ENCODE data around the gene ERRFI1.

Gene ERRFI1

GRCh38 chr1:8047112-8047511 lies 21.0 kb upstream of the ERRFI1 start:
- ATAC-seq (ENCODE audit: insufficient read depth, low read depth) (no peak), DNase-seq (no peak)
- H3K4me1 ChIP-seq (ENCODE audit: insufficient read depth, low read length): no peaks in the 10 kb centered on the region
- no peak for TF ChIP-seq EZH2 (IDR thresholded peaks at IDR 0.05; ENCODE audit: borderline replicate concordance, low read depth, low read length, severe bottlenecking)
- TF ChIP-seq CTCF (IDR thresholded peaks at IDR 0.05; ENCODE audit: borderline replicate concordance, extremely low read depth, low read length, poor library complexity, severe bottlenecking): no peak
- no peak overlapping the region for H3K9ac ChIP-seq (ENCODE audit: low read depth, low read length)
- no peaks in the 10 kb centered on the region for H3K9me3 ChIP-seq (ENCODE audit: insufficient read depth, low read length, severe bottlenecking)
- no peak overlapping the region for H3K4me2 ChIP-seq (ENCODE audit: insufficient read depth, low read length)
- no peaks in the 10 kb centered on the region for H3K27me3 ChIP-seq (ENCODE audit: insufficient read depth, low read length, poor library complexity)
- no peaks in the 10 kb centered on the region for H3K79me2 ChIP-seq (ENCODE audit: insufficient read depth, low read length)
- H3K36me3 ChIP-seq (ENCODE audit: insufficient read depth, low read length): no peaks in the 10 kb centered on the region
- no peaks in the 10 kb centered on the region for H4K20me1 ChIP-seq (ENCODE audit: insufficient read depth, low read length)
- no peak overlapping the region; the same call in 1 of the 2 replicates for H2AFZ ChIP-seq (ENCODE audit: low read depth, low read length)
- no peak overlapping the region for H3K27ac ChIP-seq (ENCODE audit: low read length)
- H3K4me3 ChIP-seq (ENCODE audit: low read depth in 1 of 2, low read length in 2 of 2): no peak overlapping the region

DNA sequence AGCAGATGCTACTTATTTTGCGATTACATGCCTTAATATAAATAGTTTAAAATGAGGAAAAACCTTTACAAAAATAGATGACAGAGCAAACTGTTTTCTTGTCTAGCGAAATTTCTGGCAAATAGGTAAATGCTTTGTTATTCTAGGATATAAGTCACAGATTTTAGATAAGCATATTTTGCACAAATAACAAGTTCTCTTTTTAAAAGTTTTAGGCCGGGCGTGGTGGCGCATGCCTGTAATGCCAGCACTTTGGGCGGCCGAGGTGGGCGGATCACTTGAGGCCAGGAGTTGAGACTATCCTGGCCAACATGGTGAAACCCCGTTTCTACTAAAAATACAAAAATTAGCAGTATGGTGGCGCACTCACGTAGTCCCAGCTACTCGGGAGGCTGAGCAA lies 20.3 kb upstream of the ERRFI1 start:
- no peak overlapping the region for H3K9ac ChIP-seq (ENCODE audit: low read depth, low read length)
- H3K27ac ChIP-seq (ENCODE audit: low read length): no peak overlapping the region
- no peaks in the 10 kb centered on the region for H3K36me3 ChIP-seq (ENCODE audit: insufficient read depth, low read length)
- H4K20me1 ChIP-seq (ENCODE audit: insufficient read depth, low read length): no peaks in the 10 kb centered on the region
- TF ChIP-seq EZH2 (IDR thresholded peaks at IDR 0.05; ENCODE audit: borderline replicate concordance, low read depth, low read length, severe bottlenecking) (no peak), CTCF (IDR thresholded peaks at IDR 0.05; ENCODE audit: borderline replicate concordance, extremely low read depth, low read length, poor library complexity, severe bottlenecking) (no peak)
- no peak overlapping the region for H3K4me2 ChIP-seq (ENCODE audit: insufficient read depth, low read length)
- H3K79me2 ChIP-seq (ENCODE audit: insufficient read depth, low read length): no peaks in the 10 kb centered on the region
- no peak overlapping the region for H2AFZ ChIP-seq (ENCODE audit: low read depth, low read length)
- no peak overlapping the region for H3K4me3 ChIP-seq (ENCODE audit: low read depth in 1 of 2, low read length in 2 of 2)
- no peaks in the 10 kb centered on the region for H3K4me1 ChIP-seq (ENCODE audit: insufficient read depth, low read length)
- ATAC-seq (ENCODE audit: insufficient read depth, low read depth): no peak
- H3K27me3 ChIP-seq (ENCODE audit: insufficient read depth, low read length, poor library complexity): no peaks in the 10 kb centered on the region
- DNase-seq: no peak
- no peaks in the 10 kb centered on the region for H3K9me3 ChIP-seq (ENCODE audit: insufficient read depth, low read length, severe bottlenecking)

DNA sequence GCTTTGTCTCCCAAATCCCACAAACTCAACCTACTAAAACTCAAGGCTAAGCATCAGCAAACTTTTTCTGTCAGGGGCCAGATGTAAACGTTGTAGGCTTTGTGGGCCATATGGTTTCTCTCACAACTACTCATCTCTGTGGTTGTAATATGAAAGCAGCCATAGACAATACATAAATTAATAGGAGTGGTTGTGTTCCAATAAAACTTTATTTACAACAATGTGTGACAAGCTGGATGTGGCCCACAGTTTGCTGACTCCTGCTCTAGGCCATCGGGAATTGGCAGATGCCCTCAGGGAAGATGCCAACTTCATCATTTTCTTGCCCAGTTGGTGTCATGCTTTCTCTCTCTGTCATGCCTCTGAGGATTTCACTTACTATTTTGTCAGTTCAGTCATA lies 17.5 kb upstream of the ERRFI1 start:
- Histone ChIP-seq H3K36me3 (ENCODE audit: insufficient read depth, low read length) (no peaks in the 10 kb centered on the region), H3K27me3 (ENCODE audit: insufficient read depth, low read length, poor library complexity) (no peaks in the 10 kb centered on the region), H4K20me1 (ENCODE audit: insufficient read depth, low read length) (no peaks in the 10 kb centered on the region), H3K4me2 (ENCODE audit: insufficient read depth, low read length) (no peak overlapping the region), H2AFZ (ENCODE audit: low read depth, low read length) (no peak overlapping the region), H3K79me2 (ENCODE audit: insufficient read depth, low read length) (no peaks in the 10 kb centered on the region), H3K9ac (ENCODE audit: low read depth, low read length) (no peak overlapping the region), H3K4me1 (ENCODE audit: insufficient read depth, low read length) (no peaks in the 10 kb centered on the region), H3K9me3 (ENCODE audit: insufficient read depth, low read length, severe bottlenecking) (no peaks in the 10 kb centered on the region), H3K4me3 (ENCODE audit: low read depth in 1 of 2, low read length in 2 of 2) (no peak overlapping the region), H3K27ac (ENCODE audit: low read length) (no peak overlapping the region)
- DNase-seq (no peak), ATAC-seq (ENCODE audit: insufficient read depth, low read depth) (no peak)
- TF ChIP-seq EZH2 (IDR thresholded peaks at IDR 0.05; ENCODE audit: borderline replicate concordance, low read depth, low read length, severe bottlenecking) (no peak), CTCF (IDR thresholded peaks at IDR 0.05; ENCODE audit: borderline replicate concordance, extremely low read depth, low read length, poor library complexity, severe bottlenecking) (no peak)

- no peak overlapping the region for H2AFZ ChIP-seq (ENCODE audit: low read depth, low read length)
- H3K4me2 ChIP-seq (ENCODE audit: insufficient read depth, low read length): no peak overlapping the region
- ATAC-seq (ENCODE audit: insufficient read depth, low read depth): no peak
- no peaks in the 10 kb centered on the region for H3K36me3 ChIP-seq (ENCODE audit: insufficient read depth, low read length)
- H3K27ac ChIP-seq (ENCODE audit: low read length): no peak overlapping the region
- H3K9ac ChIP-seq (ENCODE audit: low read depth, low read length): no peak overlapping the region
- H3K79me2 ChIP-seq (ENCODE audit: insufficient read depth, low read length): no peaks in the 10 kb centered on the region
- H3K4me1 ChIP-seq (ENCODE audit: insufficient read depth, low read length): no peaks in the 10 kb centered on the region
- no peaks in the 10 kb centered on the region for H3K27me3 ChIP-seq (ENCODE audit: insufficient read depth, low read length, poor library complexity)
- no peak overlapping the region for H3K4me3 ChIP-seq (ENCODE audit: low read depth in 1 of 2, low read length in 2 of 2)
- DNase-seq: no peak
- TF ChIP-seq CTCF (IDR thresholded peaks at IDR 0.05; ENCODE audit: borderline replicate concordance, extremely low read depth, low read length, poor library complexity, severe bottlenecking) (no peak), EZH2 (IDR thresholded peaks at IDR 0.05; ENCODE audit: borderline replicate concordance, low read depth, low read length, severe bottlenecking) (no peak)
- no peaks in the 10 kb centered on the region for H3K9me3 ChIP-seq (ENCODE audit: insufficient read depth, low read length, severe bottlenecking)
- no peaks in the 10 kb centered on the region for H4K20me1 ChIP-seq (ENCODE audit: insufficient read depth, low read length)
Observed at GRCh38 chr1:8042134-8042533, 16.0 kb upstream of the ERRFI1 start.

Measured in DND-41 (cell line).